ENCODE data around the gene OSBP2.

DNA sequence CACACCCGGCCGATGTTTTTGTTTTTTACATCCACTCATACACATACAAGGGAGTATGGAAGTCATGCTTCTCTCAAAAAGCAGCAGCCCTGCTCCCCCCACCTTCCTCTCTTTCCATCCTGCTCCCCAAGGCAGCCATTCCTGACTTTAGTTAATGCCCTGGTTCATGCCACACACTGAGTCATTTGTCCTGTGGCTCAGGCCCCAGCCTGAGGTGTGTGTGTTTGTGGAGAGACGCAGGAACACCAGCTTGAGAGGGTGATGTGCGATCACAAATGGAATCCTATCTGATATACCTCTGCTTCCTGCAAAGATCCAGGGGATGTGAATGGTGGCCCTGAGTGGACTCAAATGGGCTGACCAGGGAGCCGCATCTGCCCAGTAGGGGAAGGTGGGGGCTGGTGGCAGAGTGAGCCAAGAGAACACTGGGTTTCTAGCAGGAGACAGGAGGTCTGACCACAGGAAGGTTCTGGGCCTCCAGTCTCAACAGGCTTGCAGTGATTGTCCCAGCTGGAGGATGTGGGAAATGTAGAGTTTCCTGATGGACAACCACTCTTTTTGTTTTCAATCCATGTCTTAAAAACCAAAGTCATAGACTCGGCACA lies 86.7 kb downstream of the OSBP2 start:
- no peak for TF ChIP-seq EZH2 (IDR thresholded peaks at IDR 0.05; ENCODE audit: low read depth)
- TF ChIP-seq, protein P1, sequence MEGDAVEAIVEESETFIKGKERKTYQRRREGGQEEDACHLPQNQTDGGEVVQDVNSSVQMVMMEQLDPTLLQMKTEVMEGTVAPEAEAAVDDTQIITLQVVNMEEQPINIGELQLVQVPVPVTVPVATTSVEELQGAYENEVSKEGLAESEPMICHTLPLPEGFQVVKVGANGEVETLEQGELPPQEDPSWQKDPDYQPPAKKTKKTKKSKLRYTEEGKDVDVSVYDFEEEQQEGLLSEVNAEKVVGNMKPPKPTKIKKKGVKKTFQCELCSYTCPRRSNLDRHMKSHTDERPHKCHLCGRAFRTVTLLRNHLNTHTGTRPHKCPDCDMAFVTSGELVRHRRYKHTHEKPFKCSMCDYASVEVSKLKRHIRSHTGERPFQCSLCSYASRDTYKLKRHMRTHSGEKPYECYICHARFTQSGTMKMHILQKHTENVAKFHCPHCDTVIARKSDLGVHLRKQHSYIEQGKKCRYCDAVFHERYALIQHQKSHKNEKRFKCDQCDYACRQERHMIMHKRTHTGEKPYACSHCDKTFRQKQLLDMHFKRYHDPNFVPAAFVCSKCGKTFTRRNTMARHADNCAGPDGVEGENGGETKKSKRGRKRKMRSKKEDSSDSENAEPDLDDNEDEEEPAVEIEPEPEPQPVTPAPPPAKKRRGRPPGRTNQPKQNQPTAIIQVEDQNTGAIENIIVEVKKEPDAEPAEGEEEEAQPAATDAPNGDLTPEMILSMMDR (conservative IDR thresholded peaks at IDR 0.05), result no peak

All from PC-9 (cell line).